HUES48 (cell line): Measurements from ENCODE around the gene NAA40.

ENCODE experiments used
- H3K27ac ChIP-seq: one replicate; pipeline ENCODE4 v1.7.0; 2013; ENCODE audit warnings: low read depth, low read length, inconsistent platforms
- H3K27me3 ChIP-seq: 2 replicates; pipeline ENCODE4 v1.6.1; 2013; ENCODE audit warnings: mild to moderate bottlenecking, low read length; ENCODE audit not compliant: control insufficient read depth, insufficient read depth
- H3K36me3 ChIP-seq: 2 replicates; pipeline ENCODE4 v1.6.1; 2013; ENCODE audit warnings: low read length; ENCODE audit not compliant: control insufficient read depth, insufficient read depth
- H3K4me1 ChIP-seq: 2 replicates; pipeline ENCODE4 v1.6.1; 2013; ENCODE audit warnings: mild to moderate bottlenecking, low read length; ENCODE audit not compliant: control insufficient read depth, insufficient read depth
- H3K4me3 ChIP-seq: 2 replicates; pipeline ENCODE4 v1.5.1; 2013; ENCODE audit warnings: mild to moderate bottlenecking, low read depth, low read length
- H3K9ac ChIP-seq: 2 replicates; pipeline ENCODE4 v1.6.1; 2013; ENCODE audit warnings: mild to moderate bottlenecking, low read depth, low read length, moderate library complexity
- H3K9me3 ChIP-seq: 2 replicates; pipeline ENCODE4 v1.6.1; 2013; ENCODE audit warnings: low read length; ENCODE audit not compliant: control insufficient read depth, insufficient read depth

The NAA40 gene

DNA sequence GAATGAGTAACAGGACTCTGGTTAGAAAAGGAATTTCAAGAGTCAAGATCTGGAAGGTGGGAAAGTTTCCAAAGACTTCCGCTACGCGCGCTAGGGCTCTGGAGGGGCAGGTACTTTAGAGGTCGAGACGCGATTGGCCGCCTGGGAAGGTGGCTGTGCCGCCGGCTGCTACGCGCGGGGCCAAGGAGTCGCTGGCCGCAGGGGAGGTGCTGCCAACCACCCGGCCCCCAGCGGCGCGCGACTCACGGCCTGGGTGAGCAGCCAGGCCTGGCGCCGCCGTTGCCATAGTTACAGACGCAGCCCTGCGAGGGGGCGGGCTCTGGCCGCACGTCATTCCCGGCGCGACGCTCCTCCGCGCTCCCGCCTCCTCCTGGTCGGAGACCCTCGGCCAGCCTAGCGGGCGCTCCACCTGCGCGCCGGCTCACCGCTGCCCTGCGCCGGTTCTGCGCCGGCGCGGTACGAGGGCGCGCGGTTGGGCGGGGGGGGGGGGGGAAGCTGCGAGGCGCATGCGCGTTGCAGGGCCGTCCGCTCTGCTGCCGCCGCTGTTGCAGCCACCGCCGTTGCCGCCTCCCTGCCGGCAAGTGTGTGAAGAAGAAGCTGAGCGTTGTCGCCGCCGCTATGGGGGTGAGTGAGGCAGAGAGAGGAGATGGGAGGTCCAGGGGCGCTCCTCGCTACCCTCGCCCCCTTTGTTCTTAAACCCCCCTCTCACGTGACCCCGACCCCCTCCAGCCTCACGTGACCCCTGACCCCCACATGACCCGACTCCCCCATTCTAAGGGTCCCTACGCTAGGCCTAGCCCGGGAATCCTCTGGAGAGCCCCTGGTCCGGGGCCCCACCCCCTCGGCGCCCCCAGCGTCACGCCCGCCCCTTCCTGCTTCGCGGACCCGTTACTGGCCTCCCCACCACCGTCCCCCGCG, at the start of gene NAA40:
TSS of gene NAA40 (plus strand) at position 524 of the 918 bp plus-strand sequence. CDS start at position 619, 95 bp downstream.
- no peaks in the 10 kb centered on the region for H3K27me3 ChIP-seq
- no peaks in the 10 kb centered on the region for H3K9me3 ChIP-seq
- H3K4me1 ChIP-seq: no peaks in the 10 kb centered on the region
- peak within 1 kb of the TSS; percentile 93 for H3K9ac ChIP-seq
- H3K36me3 ChIP-seq: peaks cover 8% of the 10 kb centered on the region
- H3K4me3 ChIP-seq: peak within 1 kb of the TSS; percentile 86
- H3K27ac ChIP-seq: peak within 1 kb of the TSS; percentile 96

- no peak overlapping the region for H3K9ac ChIP-seq
- H3K9me3 ChIP-seq: no peaks in the 10 kb centered on the region
- no peaks in the 10 kb centered on the region for H3K27me3 ChIP-seq
- peaks cover 2% of the 10 kb centered on the region; the same call in 1 of the 2 replicates for H3K36me3 ChIP-seq
- no peak overlapping the region for H3K27ac ChIP-seq
- no peak overlapping the region for H3K4me3 ChIP-seq
- peaks cover 19% of the 10 kb centered on the region for H3K4me1 ChIP-seq
Observed at GRCh38 chr11:63889344-63889743, 49.5 kb upstream of the NAA40 start.

DNA sequence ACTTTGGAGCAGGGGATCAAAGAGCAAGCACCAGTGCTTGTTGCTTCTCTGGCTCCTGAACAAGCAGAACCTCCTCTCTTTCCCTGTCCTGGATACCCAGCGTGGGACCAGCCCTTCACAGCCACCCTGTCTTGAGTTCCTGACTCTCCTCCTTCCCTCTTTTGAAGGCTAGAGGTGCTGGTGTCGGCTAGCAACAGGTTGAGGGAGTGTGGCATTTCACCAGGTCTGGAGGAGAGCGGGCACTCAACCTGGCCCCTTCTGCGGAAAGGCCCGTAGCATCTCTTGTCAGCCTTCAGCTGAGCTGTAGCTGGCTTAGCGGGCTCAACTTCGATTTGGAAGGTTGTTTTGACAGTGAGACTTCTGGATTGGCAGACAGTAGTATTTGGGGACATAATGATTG, 48.4 kb upstream of the NAA40 start:
- H3K9me3 ChIP-seq: no peaks in the 10 kb centered on the region
- H3K27me3 ChIP-seq: no peaks in the 10 kb centered on the region
- H3K27ac ChIP-seq: no peak overlapping the region
- no peak overlapping the region for H3K4me3 ChIP-seq
- peaks cover 9% of the 10 kb centered on the region; the same call in 1 of the 2 replicates for H3K36me3 ChIP-seq
- H3K4me1 ChIP-seq: peaks cover 19% of the 10 kb centered on the region
- H3K9ac ChIP-seq: no peak overlapping the region

- H3K36me3 ChIP-seq: peaks cover 24% of the 10 kb centered on the region
- peaks cover 18% of the 10 kb centered on the region for H3K4me1 ChIP-seq
- H3K4me3 ChIP-seq: no peak overlapping the region
- no peaks in the 10 kb centered on the region for H3K9me3 ChIP-seq
- H3K27me3 ChIP-seq: no peaks in the 10 kb centered on the region
- no peak overlapping the region for H3K27ac ChIP-seq
- no peak overlapping the region; the same call in 1 of the 2 replicates for H3K9ac ChIP-seq
Observed at GRCh38 chr11:63892228-63892627, 46.6 kb upstream of the NAA40 start.

GRCh38 chr11:63893355-63893754, 45.4 kb upstream of the NAA40 start:
- no peaks in the 10 kb centered on the region for H3K9me3 ChIP-seq
- no peak overlapping the region for H3K27ac ChIP-seq
- no peaks in the 10 kb centered on the region for H3K27me3 ChIP-seq
- H3K36me3 ChIP-seq: peaks cover 35% of the 10 kb centered on the region
- no peak overlapping the region for H3K9ac ChIP-seq
- no peak overlapping the region for H3K4me3 ChIP-seq
- peaks cover 8% of the 10 kb centered on the region; the same call in 1 of the 2 replicates for H3K4me1 ChIP-seq

GRCh38 chr11:63896071-63896470, 42.7 kb upstream of the NAA40 start:
- Histone ChIP-seq H3K9ac (no peak overlapping the region), H3K27me3 (no peaks in the 10 kb centered on the region), H3K4me3 (no peak overlapping the region), H3K36me3 (peaks cover 60% of the 10 kb centered on the region), H3K27ac (no peak overlapping the region), H3K4me1 (no peaks in the 10 kb centered on the region), H3K9me3 (no peaks in the 10 kb centered on the region)

GRCh38 chr11:63897459-63898146, 41.2 kb upstream of the NAA40 start:
- H3K9me3 ChIP-seq: no peaks in the 10 kb centered on the region
- no peak overlapping the region for H3K27ac ChIP-seq
- no peak overlapping the region for H3K9ac ChIP-seq
- H3K27me3 ChIP-seq: no peaks in the 10 kb centered on the region
- no peak overlapping the region for H3K4me3 ChIP-seq
- peaks cover 74% of the 10 kb centered on the region for H3K36me3 ChIP-seq
- H3K4me1 ChIP-seq: no peaks in the 10 kb centered on the region

DNA sequence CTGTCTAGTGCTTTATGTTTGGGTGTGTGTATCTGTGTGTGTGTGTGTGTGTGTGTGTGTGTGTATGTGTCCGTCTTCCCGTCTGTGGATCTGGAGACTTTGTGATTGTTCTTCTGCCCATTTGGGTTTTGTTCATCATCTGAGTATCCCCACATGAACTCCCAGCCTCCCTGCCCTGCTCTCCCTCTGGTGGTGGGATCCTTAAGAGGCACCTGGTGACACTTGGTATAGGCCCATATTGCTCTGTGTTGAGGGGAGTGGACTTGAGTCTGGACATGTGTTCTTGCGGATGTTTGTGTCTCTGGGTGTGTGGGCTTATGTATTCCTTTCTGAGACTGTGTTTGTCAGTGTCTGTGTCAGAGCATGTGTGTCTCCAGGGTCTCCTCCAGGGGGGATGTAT, 37.1 kb upstream of the NAA40 start:
- H3K9ac ChIP-seq: no peak overlapping the region
- H3K4me1 ChIP-seq: no peaks in the 10 kb centered on the region; the same call in 1 of the 2 replicates
- H3K27ac ChIP-seq: no peak overlapping the region
- H3K4me3 ChIP-seq: no peak overlapping the region
- no peaks in the 10 kb centered on the region for H3K27me3 ChIP-seq
- H3K36me3 ChIP-seq: peaks cover 91% of the 10 kb centered on the region
- no peaks in the 10 kb centered on the region for H3K9me3 ChIP-seq

DNA sequence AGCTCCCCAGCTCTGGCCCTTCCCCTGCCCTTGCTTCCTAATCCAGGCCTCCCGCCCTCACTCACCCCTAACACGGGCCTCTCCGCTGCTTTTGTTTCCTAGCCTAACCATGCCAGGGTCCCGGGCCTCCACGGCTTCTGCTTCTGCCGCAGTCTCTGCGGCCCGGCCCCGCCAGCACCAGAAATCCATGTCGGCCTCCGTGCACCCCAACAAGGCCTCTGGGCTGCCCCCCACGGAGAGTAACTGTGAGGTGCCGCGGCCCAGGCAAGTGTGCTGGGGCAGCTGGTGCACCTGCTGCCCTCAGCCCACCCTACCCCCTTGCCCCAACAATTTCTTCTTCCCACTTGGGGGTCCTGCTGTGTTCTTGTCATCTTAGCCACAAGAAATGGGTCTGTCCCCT, 34.9 kb upstream of the NAA40 start:
- Histone ChIP-seq H3K4me1 (peaks cover 19% of the 10 kb centered on the region), H3K27ac (no peak overlapping the region), H3K9me3 (no peaks in the 10 kb centered on the region), H3K9ac (no peak overlapping the region), H3K27me3 (no peaks in the 10 kb centered on the region), H3K36me3 (peaks cover 68% of the 10 kb centered on the region), H3K4me3 (no peak overlapping the region)

- H3K4me1 ChIP-seq: peaks cover 26% of the 10 kb centered on the region
- no peak overlapping the region for H3K9ac ChIP-seq
- H3K36me3 ChIP-seq: peaks cover 60% of the 10 kb centered on the region
- no peak overlapping the region for H3K27ac ChIP-seq
- H3K4me3 ChIP-seq: no peak overlapping the region
- no peaks in the 10 kb centered on the region for H3K27me3 ChIP-seq
- H3K9me3 ChIP-seq: no peaks in the 10 kb centered on the region
Observed at GRCh38 chr11:63904743-63905142, 34.1 kb upstream of the NAA40 start.

- no peak overlapping the region for H3K9ac ChIP-seq
- H3K4me3 ChIP-seq: no peak overlapping the region
- H3K9me3 ChIP-seq: no peaks in the 10 kb centered on the region
- no peaks in the 10 kb centered on the region for H3K27me3 ChIP-seq
- H3K27ac ChIP-seq: no peak overlapping the region
- H3K36me3 ChIP-seq: peaks cover 55% of the 10 kb centered on the region
- H3K4me1 ChIP-seq: peaks cover 30% of the 10 kb centered on the region
Observed at GRCh38 chr11:63905179-63905578, 33.6 kb upstream of the NAA40 start.
